ENCODE data around the gene POP4. TPM values are rescaled to one million over a fixed set of nuclear protein-coding genes. Genes with fewer than 3 reads are reported as not detected.

POP4 gene
- total RNA-seq, 1 donor: 81.6 TPM

GRCh38 chr19:29596885-29597525, 9.1 kb upstream of the POP4 start:
- DNase-seq (ENCODE audit: low read depth): peak; percentile 19
- no peak overlapping the region for H3K4me3 ChIP-seq (ENCODE audit: low read depth, low read length)
- TF ChIP-seq CTCF (IDR thresholded peaks at IDR 0.05; ENCODE audit: insufficient read depth, low read depth, low read length): peak; percentile 25

- no peak overlapping the region for H3K4me3 ChIP-seq (ENCODE audit: low read depth, low read length)
- TF ChIP-seq CTCF (IDR thresholded peaks at IDR 0.05; ENCODE audit: insufficient read depth, low read depth, low read length): no peak
- no peak for DNase-seq (ENCODE audit: low read depth)
Measured at GRCh38 chr19:29598036-29598435, 8.0 kb upstream of the POP4 start.

- no peak for DNase-seq (ENCODE audit: low read depth)
- no peak for TF ChIP-seq CTCF (IDR thresholded peaks at IDR 0.05; ENCODE audit: insufficient read depth, low read depth, low read length)
- no peak overlapping the region for H3K4me3 ChIP-seq (ENCODE audit: low read depth, low read length)
Measured at GRCh38 chr19:29598496-29598895, 7.6 kb upstream of the POP4 start.

- no peak overlapping the region for H3K4me3 ChIP-seq (ENCODE audit: low read depth, low read length)
- no peak for DNase-seq (ENCODE audit: low read depth)
- TF ChIP-seq CTCF (IDR thresholded peaks at IDR 0.05; ENCODE audit: insufficient read depth, low read depth, low read length): no peak
Measured at GRCh38 chr19:29603308-29603707, 2.8 kb upstream of the POP4 start.

- peak overlapping the region; percentile 83 for H3K4me3 ChIP-seq (ENCODE audit: low read depth, low read length)
- TF ChIP-seq CTCF (IDR thresholded peaks at IDR 0.05; ENCODE audit: insufficient read depth, low read depth, low read length): no peak
- DNase-seq (ENCODE audit: low read depth): no peak
Measured at GRCh38 chr19:29606420-29606747, 301 bp downstream of the POP4 start.

- no peak for DNase-seq (ENCODE audit: low read depth)
- no peak for TF ChIP-seq CTCF (IDR thresholded peaks at IDR 0.05; ENCODE audit: insufficient read depth, low read depth, low read length)
- no peak overlapping the region for H3K4me3 ChIP-seq (ENCODE audit: low read depth, low read length)
Measured at GRCh38 chr19:29609636-29610035, 3.6 kb downstream of the POP4 start.

- DNase-seq (ENCODE audit: low read depth): no peak
- H3K4me3 ChIP-seq (ENCODE audit: low read depth, low read length): no peak overlapping the region
- no peak for TF ChIP-seq CTCF (IDR thresholded peaks at IDR 0.05; ENCODE audit: insufficient read depth, low read depth, low read length)
Measured at GRCh38 chr19:29610213-29610573, 4.1 kb downstream of the POP4 start.
